Bone marrow (tissue), 2 donors: Measurements from ENCODE around the gene MCOLN2.

ENCODE experiments used
- DNase-seq, 2 donors: peaks; one replicate each; lab custom pipeline; 2025; lab: John Stamatoyannopoulos, UW

The MCOLN2 gene

GRCh38 chr1:84896279-84896678 lies 100.6 kb downstream of the MCOLN2 start:
- DNase-seq, result no peak

GRCh38 chr1:84892705-84893618 lies 104.0 kb downstream of the MCOLN2 start, which contains the start of gene LPAR3:
Gene LPAR3 (minus strand): TSS chr1:84893206. CDS start chr1:84866120, 27,086 bp downstream.
- DNase-seq, result no peak

GRCh38 chr1:84890566-84890965 lies 106.3 kb downstream of the MCOLN2 start:
- no peak for DNase-seq

- no peak for DNase-seq
These were observed 107.5 kb downstream of the MCOLN2 start for GRCh38 chr1:84889437-84889836.

- DNase-seq, result no peak
These were observed 108.2 kb downstream of the MCOLN2 start for GRCh38 chr1:84888753-84889152.

- no peak for DNase-seq
These were observed 109.5 kb downstream of the MCOLN2 start for GRCh38 chr1:84887261-84887934.

GRCh38 chr1:84885469-84885868 lies 111.4 kb downstream of the MCOLN2 start:
- no peak for DNase-seq

GRCh38 chr1:84884671-84885389 lies 112.1 kb downstream of the MCOLN2 start:
- no peak for DNase-seq

GRCh38 chr1:84883286-84883685 lies 113.6 kb downstream of the MCOLN2 start:
- no peak for DNase-seq

- no peak for DNase-seq
These were observed 119.3 kb downstream of the MCOLN2 start for GRCh38 chr1:84877592-84877991.

GRCh38 chr1:84876353-84876752 lies 120.6 kb downstream of the MCOLN2 start:
- DNase-seq, result no peak
